GM19455 (cell line): ENCODE data around the gene RMI2.

Experiments used
- ATAC-seq: cut with Tn5 transposase; IDR thresholded peaks from one replicate; pipeline ENCODE4 v1.9.1; 2021; ENCODE audit not compliant: unreplicated experiment

The RMI2 gene

DNA sequence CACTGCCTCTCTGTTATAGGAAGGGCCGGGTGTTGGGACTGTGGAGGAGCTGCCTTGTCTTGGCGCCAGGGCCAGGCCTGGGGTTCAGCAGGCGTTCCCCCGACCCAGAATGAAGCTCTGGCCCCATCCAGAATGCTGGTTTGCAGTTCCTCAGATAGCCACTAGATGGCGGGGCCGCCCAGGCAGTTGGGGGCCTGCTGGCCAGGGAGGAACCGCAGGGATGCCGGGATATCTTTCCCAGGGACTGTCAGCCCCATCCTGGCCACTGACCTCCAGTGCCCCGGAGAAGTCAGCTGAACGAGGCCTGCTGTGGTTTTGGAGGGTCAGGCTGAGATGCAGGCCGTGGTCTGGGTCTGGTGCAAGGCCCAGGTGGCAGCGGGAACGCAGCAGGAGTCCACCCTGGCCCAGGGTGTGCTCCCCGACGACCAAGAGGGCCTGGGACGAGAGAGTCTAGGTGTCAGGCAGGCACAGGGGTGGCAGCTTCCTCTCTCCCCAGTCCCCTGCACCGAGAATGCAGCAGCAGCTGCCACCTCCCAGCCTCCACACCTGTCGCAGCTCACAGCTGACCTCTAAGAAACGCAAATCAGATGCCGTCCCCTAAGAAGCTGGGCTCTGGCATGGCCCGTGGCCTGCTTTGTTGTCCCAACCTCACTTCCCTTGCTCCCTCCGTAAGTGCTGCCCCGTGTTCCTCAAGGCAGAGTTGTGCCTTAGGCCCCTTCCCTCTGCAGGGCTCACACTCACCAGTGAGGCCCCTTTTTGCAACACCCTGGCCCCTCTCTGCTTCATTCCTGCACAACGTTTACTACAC, 51.2 kb downstream of the RMI2 start:
- no peak for ATAC-seq

DNA sequence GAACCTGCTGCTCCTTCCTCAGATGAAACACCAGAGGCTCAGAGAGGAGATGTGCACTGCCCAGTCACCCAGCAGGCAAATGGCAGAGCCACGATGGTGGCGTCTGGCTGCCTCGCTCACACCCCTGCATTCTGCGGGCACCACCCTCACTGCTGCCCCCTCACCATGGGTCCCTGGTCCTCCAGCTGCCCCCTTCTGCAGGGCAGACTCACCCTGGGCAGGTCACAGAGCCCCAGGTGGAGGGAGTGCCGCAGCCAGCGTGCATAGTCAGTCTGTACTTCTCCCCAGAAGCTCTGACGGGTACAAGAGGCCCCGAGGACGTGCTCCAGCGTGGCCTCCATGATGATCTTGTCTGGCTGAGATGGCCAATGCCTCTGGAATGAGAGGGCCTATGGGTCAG, 52.9 kb downstream of the RMI2 start:
- ATAC-seq = no peak

DNA sequence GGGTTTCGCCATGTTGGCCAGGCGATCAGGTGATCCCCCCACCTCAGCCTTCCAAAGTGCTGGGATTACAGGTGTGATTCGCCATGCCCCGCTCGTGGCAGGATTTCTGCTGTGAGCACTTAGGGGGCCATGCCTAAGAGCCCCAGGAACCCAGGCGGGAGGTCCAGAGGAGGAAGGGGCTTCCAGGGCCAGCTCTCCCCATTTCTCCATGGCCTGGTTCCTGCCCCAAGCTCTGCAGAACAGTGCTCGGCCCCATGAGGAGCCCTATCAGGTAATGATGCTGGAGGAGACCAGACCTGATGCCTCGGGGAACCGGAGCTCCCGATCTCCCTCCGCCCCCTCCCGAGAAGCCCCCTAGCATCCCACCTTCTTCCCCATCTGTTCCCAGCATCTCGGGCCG, 53.6 kb downstream of the RMI2 start:
- no peak for ATAC-seq

DNA sequence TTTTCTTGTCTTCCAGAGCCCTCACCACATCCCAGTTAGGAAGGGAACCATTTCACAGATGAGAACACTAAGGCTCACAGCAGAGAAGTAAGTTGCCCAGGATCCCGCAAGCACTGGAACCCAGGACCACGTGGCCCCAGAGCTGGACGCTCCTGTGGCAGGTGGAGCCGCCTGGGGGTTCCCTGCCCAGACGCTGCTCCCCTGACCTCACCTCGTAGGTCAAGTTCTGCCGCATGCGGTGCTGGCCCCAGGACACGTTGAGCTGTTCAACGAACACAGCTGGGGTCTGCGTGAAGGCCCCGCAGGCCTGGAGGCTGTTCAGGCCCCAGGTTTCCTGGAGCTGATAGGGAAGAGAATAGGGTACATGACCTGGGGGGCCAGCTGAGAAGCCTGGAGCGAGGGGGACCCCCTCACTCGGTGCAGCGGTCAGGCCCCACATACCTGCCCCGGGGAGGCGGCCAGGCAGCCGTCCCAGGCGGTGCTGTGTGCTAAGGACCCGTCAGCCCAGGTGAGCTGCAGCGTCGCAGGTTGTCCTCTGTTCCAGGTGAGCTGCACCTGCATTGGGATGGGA, 54.1 kb downstream of the RMI2 start:
- no peak for ATAC-seq

DNA sequence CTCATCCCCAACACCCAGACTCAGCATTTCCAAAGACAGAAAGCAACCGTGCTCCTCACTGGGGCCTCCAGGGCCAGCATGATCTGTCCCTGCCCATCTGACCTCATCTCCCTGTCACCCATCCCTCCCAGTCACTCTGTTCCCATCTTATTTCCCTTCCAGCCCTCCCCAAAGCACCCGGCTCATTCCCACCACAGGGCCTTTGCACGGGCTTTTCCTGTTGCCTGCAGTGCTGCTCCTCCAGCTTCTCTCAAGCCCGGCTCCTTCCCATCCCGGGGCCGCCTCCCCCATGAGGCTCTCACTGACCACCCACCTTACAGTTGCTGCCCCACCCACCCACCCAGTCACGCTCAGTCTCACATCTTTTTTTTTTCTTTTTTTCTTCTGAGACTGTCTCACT, 54.8 kb downstream of the RMI2 start:
- ATAC-seq = no peak
